ENCODE measurements around the gene SSBP3.

GRCh38 chr1:54352755-54353154, 53.4 kb downstream of the SSBP3 start:
- TF ChIP-seq CTCF (IDR thresholded peaks at IDR 0.05) (no peak), POLR2A (IDR thresholded peaks at IDR 0.05; ENCODE audit: low read depth) (no peak), EP300 (IDR thresholded peaks at IDR 0.05) (no peak)
